ENCODE data around the gene OTOF.

DNA sequence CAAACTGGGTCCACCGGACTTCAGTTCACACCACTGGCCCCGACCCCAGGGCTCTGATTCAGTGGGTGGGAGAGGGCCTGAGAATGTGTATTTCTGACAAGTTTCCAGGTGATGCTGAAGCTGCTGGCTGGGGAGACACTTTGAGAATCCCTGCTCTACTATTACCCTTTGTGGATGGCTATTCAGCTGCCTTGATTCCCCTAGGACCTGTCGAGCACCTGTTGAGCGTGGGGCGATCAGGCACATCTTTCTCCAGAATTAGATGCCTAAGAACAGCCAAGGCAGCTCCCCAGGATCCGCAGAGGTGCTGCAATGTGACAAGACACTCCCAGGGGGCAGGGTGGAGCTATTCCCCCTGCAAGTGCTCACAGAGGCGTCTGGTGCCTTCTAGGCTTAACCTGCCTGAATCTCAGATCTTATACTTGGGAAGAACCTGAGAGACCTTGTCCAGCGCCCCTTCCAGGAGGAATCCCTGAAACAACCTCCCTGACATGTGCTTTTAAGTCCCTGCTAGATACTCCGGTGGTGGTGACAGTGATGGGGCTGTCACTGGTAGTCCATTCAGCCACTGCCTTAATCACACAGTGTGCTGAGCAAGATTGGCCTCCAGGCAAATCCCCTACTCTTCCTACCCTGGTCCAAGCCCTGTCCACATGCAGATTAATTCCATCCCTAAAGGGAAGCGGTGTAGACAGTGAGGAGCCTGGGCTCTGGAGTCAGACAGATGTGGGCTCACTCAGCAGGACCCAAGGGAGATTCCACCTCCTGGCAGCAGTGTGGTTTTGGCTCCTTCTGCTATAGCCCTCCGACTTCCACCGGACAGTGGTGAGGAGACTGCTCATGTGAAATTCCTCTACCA lies 43.4 kb upstream of the OTOF start:
- no peak for TF ChIP-seq USF2 (IDR thresholded peaks at IDR 0.05; ENCODE audit: borderline replicate concordance, low read depth, low read length)
- TF ChIP-seq, protein P1, sequence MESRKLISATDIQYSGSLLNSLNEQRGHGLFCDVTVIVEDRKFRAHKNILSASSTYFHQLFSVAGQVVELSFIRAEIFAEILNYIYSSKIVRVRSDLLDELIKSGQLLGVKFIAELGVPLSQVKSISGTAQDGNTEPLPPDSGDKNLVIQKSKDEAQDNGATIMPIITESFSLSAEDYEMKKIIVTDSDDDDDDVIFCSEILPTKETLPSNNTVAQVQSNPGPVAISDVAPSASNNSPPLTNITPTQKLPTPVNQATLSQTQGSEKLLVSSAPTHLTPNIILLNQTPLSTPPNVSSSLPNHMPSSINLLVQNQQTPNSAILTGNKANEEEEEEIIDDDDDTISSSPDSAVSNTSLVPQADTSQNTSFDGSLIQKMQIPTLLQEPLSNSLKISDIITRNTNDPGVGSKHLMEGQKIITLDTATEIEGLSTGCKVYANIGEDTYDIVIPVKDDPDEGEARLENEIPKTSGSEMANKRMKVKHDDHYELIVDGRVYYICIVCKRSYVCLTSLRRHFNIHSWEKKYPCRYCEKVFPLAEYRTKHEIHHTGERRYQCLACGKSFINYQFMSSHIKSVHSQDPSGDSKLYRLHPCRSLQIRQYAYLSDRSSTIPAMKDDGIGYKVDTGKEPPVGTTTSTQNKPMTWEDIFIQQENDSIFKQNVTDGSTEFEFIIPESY (IDR thresholded peaks at IDR 0.05; ENCODE audit: borderline replicate concordance, low read depth) = no peak
- no peak for TF ChIP-seq TEAD4 (IDR thresholded peaks at IDR 0.05; ENCODE audit: borderline replicate concordance, insufficient read depth)
- TF ChIP-seq RCOR1 (IDR thresholded peaks at IDR 0.05; ENCODE audit: low read length) = no peak

Data from SK-N-SH (cell line).